ENCODE measurements around the gene APBA2.
"Not testable (repeated sequence)": the region's sequence is repeated elsewhere in the genome, so short reads cannot be mapped to it uniquely, and the experiment has no call there.

Gene APBA2

GRCh38 chr15:29014493-29014892 is 128.7 kb downstream of the APBA2 start:
- no peak for DNase-seq (ENCODE audit: low read depth)
- H3K4me3 ChIP-seq (ENCODE audit: low read depth, low read length), result no peak overlapping the region
- TF ChIP-seq CTCF (IDR thresholded peaks at IDR 0.05; ENCODE audit: control insufficient read depth, extremely low read depth, insufficient read depth), result no peak

- no peak for TF ChIP-seq CTCF (IDR thresholded peaks at IDR 0.05; ENCODE audit: control insufficient read depth, extremely low read depth, insufficient read depth)
- DNase-seq (ENCODE audit: low read depth), result no peak
- no peak overlapping the region for H3K4me3 ChIP-seq (ENCODE audit: low read depth, low read length)
Measured at GRCh38 chr15:29016518-29016917, 130.7 kb downstream of the APBA2 start.

- peak; percentile 24; the same call in 1 of the 2 replicates for TF ChIP-seq CTCF (IDR thresholded peaks at IDR 0.05; ENCODE audit: control insufficient read depth, extremely low read depth, insufficient read depth)
- no peak for DNase-seq (ENCODE audit: low read depth)
- H3K4me3 ChIP-seq (ENCODE audit: low read depth, low read length), result no peak overlapping the region
Measured at GRCh38 chr15:29018120-29018805, 132.5 kb downstream of the APBA2 start.

- DNase-seq (ENCODE audit: low read depth), result no peak
- H3K4me3 ChIP-seq (ENCODE audit: low read depth, low read length), result no peak overlapping the region
- TF ChIP-seq CTCF (IDR thresholded peaks at IDR 0.05; ENCODE audit: control insufficient read depth, extremely low read depth, insufficient read depth), result no peak
Measured at GRCh38 chr15:29018995-29019976, 133.5 kb downstream of the APBA2 start.

- no peak overlapping the region for H3K4me3 ChIP-seq (ENCODE audit: low read depth, low read length)
- TF ChIP-seq CTCF (IDR thresholded peaks at IDR 0.05; ENCODE audit: control insufficient read depth, extremely low read depth, insufficient read depth), result no peak
- DNase-seq (ENCODE audit: low read depth), result no peak
Measured at GRCh38 chr15:29021857-29022256, 136.1 kb downstream of the APBA2 start.

- no peak for TF ChIP-seq CTCF (IDR thresholded peaks at IDR 0.05; ENCODE audit: control insufficient read depth, extremely low read depth, insufficient read depth)
- no peak overlapping the region for H3K4me3 ChIP-seq (ENCODE audit: low read depth, low read length)
- no peak for DNase-seq (ENCODE audit: low read depth)
Measured at GRCh38 chr15:29024662-29025061, 138.9 kb downstream of the APBA2 start.

GRCh38 chr15:29025411-29025810 is 139.6 kb downstream of the APBA2 start:
- not testable (repeated sequence) for DNase-seq (ENCODE audit: low read depth)

GRCh38 chr15:29028158-29028557 is 142.4 kb downstream of the APBA2 start:
- DNase-seq (ENCODE audit: low read depth); H3K4me3 ChIP-seq (ENCODE audit: low read depth, low read length): not testable (repeated sequence)

More at GRCh38 chr15:29025411-29025810, 139.6 kb downstream of the APBA2 start:
- H3K4me3 ChIP-seq (ENCODE audit: low read depth, low read length), result not testable (repeated sequence)
